Measurements from ENCODE around the gene ZNF536. TPM values are rescaled to one million over a fixed set of nuclear protein-coding genes. Genes with fewer than 3 reads are reported as not detected.

Gene ZNF536
- total RNA-seq = not detected in 2 replicates

DNA sequence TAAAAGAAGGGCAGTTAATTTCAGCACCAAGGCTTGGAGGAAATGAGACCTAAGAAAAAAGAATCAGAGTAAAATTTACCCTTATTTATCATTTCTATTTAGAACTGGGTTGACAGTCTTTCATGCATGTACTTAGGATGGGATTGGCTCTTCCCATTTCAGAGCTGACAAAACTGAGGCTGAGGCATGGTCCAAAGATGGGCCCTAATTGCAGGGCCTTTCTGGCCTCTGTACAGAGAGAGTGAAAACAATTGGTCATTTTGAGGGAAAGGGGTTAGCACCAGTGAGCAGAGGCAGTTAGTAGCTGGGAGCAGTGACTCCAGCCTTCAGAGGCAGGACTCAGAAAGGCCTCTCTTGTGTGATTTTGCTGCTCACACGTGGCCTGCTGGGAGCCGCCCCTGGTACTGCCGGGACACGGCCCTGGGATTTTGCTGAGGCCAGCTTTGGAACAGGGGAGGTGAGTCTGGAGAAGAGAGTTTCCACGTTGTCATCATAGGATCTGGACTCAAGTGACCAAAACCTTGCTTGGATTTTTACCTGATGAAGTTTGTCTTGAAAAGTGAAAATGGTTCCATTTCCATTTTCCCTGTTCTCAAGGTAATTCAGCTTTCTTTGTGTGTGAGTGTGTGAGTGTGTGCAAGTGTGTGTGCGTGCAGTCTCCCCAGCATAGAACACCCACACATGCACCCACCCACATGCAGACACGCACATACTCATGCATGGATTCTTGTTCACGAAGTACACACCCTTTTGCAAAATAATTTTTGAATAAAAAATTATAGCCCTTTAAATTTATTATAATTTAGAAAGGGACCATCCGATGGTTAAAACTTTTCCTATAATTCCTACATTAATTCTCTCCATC, at the start of gene ZNF536:
Gene ZNF536 (plus strand): TSS at position 425 of the 865 bp plus-strand sequence. CDS start 71,179 bp downstream, outside the sequence.

Data from articular chondrocyte of knee joint (primary cell).